Progenitor cell of endocrine pancreas (in vitro differentiated cells): ENCODE measurements around the gene MYBPC1. TPM values are rescaled to one million over a fixed set of nuclear protein-coding genes. Genes with fewer than 3 reads are reported as not detected.
"Not testable (repeated sequence)": the region's sequence is repeated elsewhere in the genome, so short reads cannot be mapped to it uniquely, and the experiment has no call there.

Experiments used
- DNase-seq: peaks from one replicate; pipeline ENCODE4 v3.0.0; 2021; ENCODE audit warnings: low spot score; ENCODE audit not compliant: unreplicated experiment
- H3K27ac Mint-ChIP-seq: 2 replicates; pipeline ENCODE4 v1.8.0; 2021; ENCODE audit warnings: mild to moderate bottlenecking, moderate library complexity, mixed read lengths
- H3K27me3 Mint-ChIP-seq: 2 replicates; pipeline ENCODE4 v1.8.0; 2021; ENCODE audit warnings: mixed read lengths
- H3K36me3 Mint-ChIP-seq: 2 replicates; pipeline ENCODE4 v1.8.0; 2022; ENCODE audit warnings: mixed read lengths; ENCODE audit not compliant: insufficient read depth
- H3K4me1 Mint-ChIP-seq: 2 replicates; pipeline ENCODE4 v1.8.0; 2021; ENCODE audit warnings: low read depth, mixed read lengths
- H3K4me3 Mint-ChIP-seq: 2 replicates; pipeline ENCODE4 v1.8.0; 2021; ENCODE audit warnings: low read depth, mild to moderate bottlenecking, moderate library complexity, mixed read lengths
- H3K9me3 Mint-ChIP-seq: 2 replicates; pipeline ENCODE4 v1.8.0; 2021; ENCODE audit warnings: low read depth, mixed read lengths
- total RNA-seq: library from RNA; stranded (reverse); gene quantifications from 2 replicates; pipeline ENCODE4 v1.2.1, GENCODE V29; 2021
- TF ChIP-seq, protein P1 (sequence below): fragments of 200-600 bp; sonication (generic); IDR thresholded peaks from one replicate; pipeline ENCODE4 v1.5.0; 2021; ENCODE audit warnings: antibody characterized with exemption, mild to moderate bottlenecking; ENCODE audit not compliant: unreplicated experiment

The MYBPC1 gene
- total RNA-seq, 1 donor from 2014 or later: not detected

DNA sequence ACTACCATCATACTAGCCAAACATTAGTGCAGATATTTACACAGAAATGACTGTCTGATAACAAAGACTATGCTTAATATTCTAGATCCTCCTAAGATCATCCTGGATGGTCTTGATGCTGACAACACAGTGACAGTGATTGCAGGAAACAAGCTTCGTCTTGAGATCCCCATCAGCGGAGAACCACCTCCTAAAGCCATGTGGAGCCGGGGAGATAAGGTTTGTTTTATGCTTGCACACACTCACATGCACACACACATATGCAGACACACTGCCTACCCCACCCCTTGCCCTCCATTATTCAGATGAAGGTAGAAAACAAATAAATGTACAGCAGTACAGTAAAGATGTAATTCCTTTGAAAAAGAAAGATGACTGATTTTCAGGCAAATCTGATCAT, 58.3 kb downstream of the MYBPC1 start:
- H3K27ac Mint-ChIP-seq: no peak overlapping the region
- no peak for DNase-seq
- H3K9me3 Mint-ChIP-seq: no peaks in the 10 kb centered on the region
- peaks cover 9% of the 10 kb centered on the region for H3K4me1 Mint-ChIP-seq
- H3K4me3 Mint-ChIP-seq: no peak overlapping the region
- peaks cover 3% of the 10 kb centered on the region for H3K27me3 Mint-ChIP-seq
- no peaks in the 10 kb centered on the region for H3K36me3 Mint-ChIP-seq
- TF ChIP-seq, protein P1, sequence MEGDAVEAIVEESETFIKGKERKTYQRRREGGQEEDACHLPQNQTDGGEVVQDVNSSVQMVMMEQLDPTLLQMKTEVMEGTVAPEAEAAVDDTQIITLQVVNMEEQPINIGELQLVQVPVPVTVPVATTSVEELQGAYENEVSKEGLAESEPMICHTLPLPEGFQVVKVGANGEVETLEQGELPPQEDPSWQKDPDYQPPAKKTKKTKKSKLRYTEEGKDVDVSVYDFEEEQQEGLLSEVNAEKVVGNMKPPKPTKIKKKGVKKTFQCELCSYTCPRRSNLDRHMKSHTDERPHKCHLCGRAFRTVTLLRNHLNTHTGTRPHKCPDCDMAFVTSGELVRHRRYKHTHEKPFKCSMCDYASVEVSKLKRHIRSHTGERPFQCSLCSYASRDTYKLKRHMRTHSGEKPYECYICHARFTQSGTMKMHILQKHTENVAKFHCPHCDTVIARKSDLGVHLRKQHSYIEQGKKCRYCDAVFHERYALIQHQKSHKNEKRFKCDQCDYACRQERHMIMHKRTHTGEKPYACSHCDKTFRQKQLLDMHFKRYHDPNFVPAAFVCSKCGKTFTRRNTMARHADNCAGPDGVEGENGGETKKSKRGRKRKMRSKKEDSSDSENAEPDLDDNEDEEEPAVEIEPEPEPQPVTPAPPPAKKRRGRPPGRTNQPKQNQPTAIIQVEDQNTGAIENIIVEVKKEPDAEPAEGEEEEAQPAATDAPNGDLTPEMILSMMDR: no peak

DNA sequence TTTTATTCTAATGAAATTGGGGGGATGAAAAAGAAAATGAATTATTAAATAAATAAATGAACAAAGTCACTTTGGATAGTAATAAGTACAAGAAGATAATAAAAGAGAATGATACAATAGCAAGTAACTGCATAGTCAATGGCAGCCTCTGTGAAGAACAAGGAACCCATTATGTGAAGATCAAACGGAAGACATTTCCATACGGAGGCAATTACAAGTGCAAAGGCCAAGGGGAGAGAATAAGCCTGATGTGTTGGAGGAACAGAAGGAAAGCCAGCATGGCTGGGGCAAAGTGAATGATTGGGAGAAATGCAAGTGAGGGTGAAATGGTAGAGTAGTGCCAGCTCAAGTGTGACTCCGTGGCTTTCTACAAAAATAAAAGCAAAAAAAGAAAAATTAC, 58.7 kb downstream of the MYBPC1 start:
- no peaks in the 10 kb centered on the region for H3K36me3 Mint-ChIP-seq
- peaks cover 9% of the 10 kb centered on the region for H3K4me1 Mint-ChIP-seq
- H3K4me3 Mint-ChIP-seq: no peak overlapping the region
- no peaks in the 10 kb centered on the region for H3K9me3 Mint-ChIP-seq
- no peak for DNase-seq
- TF ChIP-seq, protein P1: no peak
- peaks cover 3% of the 10 kb centered on the region for H3K27me3 Mint-ChIP-seq
- no peak overlapping the region for H3K27ac Mint-ChIP-seq

DNA sequence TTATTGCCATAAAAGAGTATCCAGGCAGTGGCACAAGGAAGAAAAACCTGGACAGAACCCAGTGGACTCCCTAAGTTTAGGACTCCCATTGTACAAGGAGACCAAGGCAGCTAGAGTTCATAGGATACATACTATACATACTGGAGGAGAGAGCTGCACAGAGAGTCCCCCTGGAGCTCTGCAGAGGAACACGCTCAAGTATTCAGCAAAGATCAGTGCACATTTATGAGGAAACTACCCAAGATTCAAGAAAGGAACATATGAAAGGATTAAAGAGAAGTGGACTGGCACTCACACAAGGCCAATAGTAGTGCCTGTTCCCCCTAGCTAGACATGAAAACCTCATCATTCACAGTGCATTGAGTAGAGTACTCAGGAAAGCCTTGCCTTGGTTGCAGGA, 59.7 kb downstream of the MYBPC1 start:
- Mint-ChIP-seq H3K4me3 (no peak overlapping the region), H3K27ac (no peak overlapping the region), H3K4me1 (peaks cover 9% of the 10 kb centered on the region), H3K36me3 (no peaks in the 10 kb centered on the region), H3K9me3 (no peaks in the 10 kb centered on the region), H3K27me3 (peaks cover under 1% of the 10 kb centered on the region)
- TF ChIP-seq, protein P1: no peak
- DNase-seq: no peak

DNA sequence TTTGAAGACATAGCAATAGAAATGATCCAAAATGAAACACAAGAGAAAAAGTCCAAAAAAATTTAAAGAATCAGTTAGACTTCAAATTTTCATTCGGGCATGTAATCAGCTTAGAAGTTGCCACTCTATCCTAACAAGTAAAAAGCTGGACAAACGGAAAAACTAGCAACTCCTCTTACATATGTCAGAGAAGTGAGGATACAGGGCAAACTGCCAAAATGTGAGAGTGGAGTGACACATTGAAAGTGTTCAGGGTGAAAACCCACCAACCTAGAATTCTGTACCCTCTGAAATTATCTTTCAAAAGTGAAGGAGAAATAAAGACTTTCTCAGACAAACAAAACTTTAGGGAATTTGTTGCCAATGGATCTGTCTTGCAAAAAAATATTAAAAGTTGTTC, 60.6 kb downstream of the MYBPC1 start:
- no peak overlapping the region for H3K4me3 Mint-ChIP-seq
- H3K9me3 Mint-ChIP-seq: no peaks in the 10 kb centered on the region
- H3K4me1 Mint-ChIP-seq: peaks cover 9% of the 10 kb centered on the region
- H3K27ac Mint-ChIP-seq: no peak overlapping the region
- no peaks in the 10 kb centered on the region for H3K27me3 Mint-ChIP-seq
- TF ChIP-seq, protein P1: no peak
- no peaks in the 10 kb centered on the region for H3K36me3 Mint-ChIP-seq
- DNase-seq: no peak

DNA sequence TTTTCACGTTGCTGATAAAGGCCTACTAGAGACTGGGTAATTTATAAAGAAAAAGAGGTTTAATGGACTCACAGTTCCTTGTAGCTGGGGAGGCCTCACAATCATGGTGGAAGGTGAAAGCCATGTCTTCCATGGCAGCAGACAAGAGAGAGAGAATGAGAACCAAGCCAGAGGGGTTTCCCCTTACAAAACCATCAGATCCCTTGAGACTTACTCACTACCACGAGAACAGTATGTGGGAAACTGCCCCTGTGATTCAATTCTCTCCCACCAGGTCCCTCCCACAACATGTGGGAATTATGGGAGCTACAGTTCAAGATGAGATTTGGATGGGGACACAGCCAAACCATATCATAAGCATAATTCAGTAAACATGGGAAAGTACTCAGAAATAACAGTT, 65.9 kb downstream of the MYBPC1 start:
- H3K4me3 Mint-ChIP-seq, H3K27ac Mint-ChIP-seq, H3K4me1 Mint-ChIP-seq, H3K36me3 Mint-ChIP-seq, DNase-seq, H3K27me3 Mint-ChIP-seq, H3K9me3 Mint-ChIP-seq: not testable (repeated sequence)

DNA sequence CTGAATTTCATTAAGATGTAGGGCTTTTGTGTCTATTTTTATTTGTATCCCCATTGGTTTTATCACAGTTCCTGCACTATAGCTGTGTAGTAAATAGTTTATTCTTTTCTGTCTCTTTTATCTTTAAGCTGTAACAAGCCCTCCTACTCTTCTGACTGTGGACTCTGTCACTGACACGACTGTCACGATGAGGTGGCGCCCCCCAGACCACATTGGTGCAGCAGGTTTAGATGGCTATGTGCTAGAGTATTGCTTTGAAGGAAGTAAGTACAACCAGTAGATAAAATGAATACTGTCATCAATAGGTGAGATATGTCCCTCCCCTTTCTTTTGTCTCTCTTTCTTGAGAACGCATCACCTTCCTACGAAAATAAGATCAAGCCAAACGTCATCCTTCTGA, 68.5 kb downstream of the MYBPC1 start:
- TF ChIP-seq, protein P1: no peak
- Mint-ChIP-seq H3K4me1 (no peaks in the 10 kb centered on the region), H3K36me3 (no peaks in the 10 kb centered on the region), H3K27me3 (peaks cover 11% of the 10 kb centered on the region), H3K4me3 (no peak overlapping the region), H3K9me3 (no peaks in the 10 kb centered on the region), H3K27ac (no peak overlapping the region)
- DNase-seq: no peak
